ENCODE results near the gene KRTAP12-2.

DNA sequence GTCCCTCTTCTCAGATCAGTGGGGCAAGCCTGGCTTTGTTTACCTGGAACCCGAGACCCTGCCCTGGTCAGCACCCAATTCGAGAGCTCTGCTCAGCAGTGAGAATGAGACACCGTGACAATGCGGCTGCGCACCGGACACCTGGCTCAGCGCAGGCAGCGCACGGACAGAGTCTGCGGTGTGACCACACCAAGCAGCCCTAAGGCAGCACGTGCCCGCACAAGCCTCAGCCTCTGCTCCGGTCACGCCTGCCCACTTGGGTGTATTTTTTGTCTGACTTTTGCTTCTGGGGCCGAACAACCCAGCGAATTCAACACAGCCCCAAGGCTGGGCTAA is 50.2 kb downstream of the KRTAP12-2 start:
- TF ChIP-seq CTCF (IDR thresholded peaks at IDR 0.05; ENCODE audit: low read length) = no peak
- no peak for TF ChIP-seq EZH2 (optimal IDR thresholded peaks at IDR 0.05; ENCODE audit: low read depth, low read length)
- no peak for TF ChIP-seq EZH2phosphoT487 (IDR thresholded peaks at IDR 0.05; ENCODE audit: low read length)

All from MM.1S (cell line).